GM18520 (cell line): ENCODE data around the gene SRGAP2C.
"Not testable (repeated sequence)": the region's sequence is repeated elsewhere in the genome, so short reads cannot be mapped to it uniquely, and the experiment has no call there.

Source experiments
- ATAC-seq: cut with Tn5 transposase; IDR thresholded peaks from one replicate; pipeline ENCODE4 v1.9.1; 2021; ENCODE audit not compliant: unreplicated experiment

SRGAP2C gene

DNA sequence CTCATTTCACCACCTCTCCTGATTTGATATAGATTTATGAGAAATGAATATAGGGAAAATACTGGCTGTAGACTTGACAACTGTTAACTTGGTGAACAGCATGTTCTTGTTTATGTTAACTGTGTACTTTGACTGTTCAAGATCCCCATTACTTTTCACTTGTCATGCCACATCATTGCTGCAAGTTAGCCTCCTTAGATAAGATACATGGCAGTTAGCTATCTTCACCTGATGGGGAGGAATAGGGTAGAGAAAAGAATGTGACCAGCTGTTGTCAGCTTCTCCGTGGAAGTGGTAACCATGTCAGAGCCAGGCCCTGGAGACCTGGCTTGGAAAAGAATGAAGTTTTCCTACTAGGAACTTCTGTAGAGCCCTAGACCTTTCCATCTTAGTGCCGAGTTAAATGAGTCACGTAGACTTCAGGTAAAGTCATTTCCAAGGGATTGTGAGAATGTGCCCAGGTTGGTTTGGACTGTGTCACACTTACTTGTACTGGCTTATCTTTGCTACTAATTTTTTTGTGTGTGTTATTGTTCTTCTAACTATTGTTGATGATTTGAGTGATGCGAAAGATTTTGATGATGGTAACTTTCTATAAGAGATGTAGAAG is 41.6 kb downstream of the SRGAP2C start:
- ATAC-seq: not testable (repeated sequence)

DNA sequence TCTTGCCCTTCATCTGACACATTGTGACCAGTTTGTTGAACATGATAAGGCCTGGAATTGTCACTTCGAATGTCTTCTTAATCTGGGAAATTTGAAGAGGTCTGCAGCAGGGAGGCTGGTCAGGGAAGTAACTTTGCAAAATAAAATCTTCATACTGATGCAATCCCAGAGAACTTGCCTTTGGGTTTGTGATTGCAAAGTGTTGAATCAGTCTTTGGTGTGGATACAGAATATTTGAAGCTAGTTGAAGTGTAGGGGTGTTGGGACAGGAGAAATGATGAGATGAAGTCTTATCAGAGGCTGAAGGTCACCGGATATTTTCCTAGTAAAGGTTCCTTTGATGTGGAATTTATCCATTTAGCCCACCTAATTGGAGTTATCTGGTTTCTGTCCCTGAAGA is 42.1 kb downstream of the SRGAP2C start:
- not testable (repeated sequence) for ATAC-seq

DNA sequence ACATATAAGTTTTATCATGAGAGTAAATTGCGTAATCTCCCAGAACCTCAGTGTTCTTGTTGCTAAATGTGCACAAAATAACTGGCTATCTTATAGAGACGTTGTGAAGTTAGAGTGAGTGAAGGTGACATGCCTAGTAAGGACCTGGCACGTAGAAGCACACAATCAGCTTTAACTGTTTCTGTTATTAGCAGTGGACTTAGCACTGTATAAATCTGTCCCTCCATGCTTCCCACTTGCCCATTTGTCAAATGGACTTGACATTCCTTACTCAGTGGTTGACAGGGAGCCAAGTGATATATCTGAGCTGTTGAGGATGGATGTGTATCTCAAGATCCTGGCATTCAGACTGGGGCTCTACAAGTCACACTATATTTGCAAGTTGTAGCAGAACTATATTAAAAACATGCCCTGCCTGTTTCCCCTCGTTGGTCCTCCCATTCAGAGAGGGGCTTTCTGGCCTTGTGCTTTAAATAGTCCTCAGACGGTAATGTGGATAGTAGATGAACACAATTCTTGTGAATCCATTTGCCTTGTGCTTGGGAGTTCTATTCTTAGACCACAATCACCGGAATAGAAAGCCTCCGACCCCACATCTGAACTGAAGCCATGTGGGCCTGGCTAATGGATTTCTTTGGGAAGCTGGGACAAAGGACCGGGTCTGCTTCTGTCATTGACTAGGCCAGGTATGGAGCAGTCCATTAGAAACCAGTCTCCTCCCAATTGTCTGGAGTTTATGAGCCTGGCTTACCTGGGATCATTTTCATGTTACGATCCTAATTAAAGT is 43.0 kb downstream of the SRGAP2C start:
- ATAC-seq: not testable (repeated sequence)

DNA sequence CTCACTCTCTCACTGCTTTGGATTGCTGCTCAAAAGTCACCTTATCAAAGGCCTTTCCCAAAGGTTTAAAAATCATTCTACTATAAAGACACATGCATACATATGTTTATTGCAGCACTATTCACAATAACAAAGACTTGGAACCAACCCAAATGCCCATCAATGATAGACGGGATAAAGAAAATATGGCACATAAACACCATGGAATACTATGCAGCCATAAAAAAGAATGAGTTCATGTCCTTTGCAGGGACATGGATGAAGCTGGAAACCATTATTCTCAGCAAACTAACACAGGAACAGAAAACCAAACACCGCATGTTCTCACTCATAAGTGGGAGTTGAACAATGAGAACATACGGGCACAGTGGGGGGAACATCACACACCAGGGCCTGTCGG is 45.9 kb downstream of the SRGAP2C start:
- not testable (repeated sequence) for ATAC-seq

DNA sequence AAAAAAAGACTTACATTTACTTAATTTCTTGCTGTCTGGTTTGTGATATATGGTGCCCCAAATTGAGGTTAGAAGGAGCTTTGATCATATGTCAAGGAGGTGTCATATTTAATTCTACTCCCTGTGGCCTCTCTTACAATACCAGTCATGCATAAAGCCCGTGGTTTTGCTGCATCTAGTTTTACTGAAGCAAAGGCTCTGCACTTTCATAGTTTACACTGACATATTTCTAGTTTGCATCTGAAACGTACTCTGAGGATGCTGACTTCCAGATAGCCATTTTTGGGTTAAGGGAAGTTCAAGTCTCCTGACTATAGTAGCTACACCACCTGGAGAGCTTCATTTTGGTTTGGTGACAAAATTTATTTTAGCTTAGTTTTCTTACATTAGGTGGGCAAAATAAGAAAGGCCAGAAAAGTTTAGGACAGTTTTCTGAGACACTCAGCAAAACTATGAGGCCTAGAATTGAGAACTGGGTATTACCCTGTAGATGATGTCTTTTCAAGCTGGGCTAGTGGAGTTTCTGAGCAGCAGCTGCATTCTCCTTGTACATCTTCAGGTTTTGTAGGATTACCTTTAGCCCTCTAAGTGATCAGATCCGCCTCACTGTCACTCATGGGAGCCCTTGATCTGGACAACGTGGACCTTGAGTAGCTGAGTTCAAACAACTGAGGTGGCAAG is 47.8 kb downstream of the SRGAP2C start:
- ATAC-seq: not testable (repeated sequence)

DNA sequence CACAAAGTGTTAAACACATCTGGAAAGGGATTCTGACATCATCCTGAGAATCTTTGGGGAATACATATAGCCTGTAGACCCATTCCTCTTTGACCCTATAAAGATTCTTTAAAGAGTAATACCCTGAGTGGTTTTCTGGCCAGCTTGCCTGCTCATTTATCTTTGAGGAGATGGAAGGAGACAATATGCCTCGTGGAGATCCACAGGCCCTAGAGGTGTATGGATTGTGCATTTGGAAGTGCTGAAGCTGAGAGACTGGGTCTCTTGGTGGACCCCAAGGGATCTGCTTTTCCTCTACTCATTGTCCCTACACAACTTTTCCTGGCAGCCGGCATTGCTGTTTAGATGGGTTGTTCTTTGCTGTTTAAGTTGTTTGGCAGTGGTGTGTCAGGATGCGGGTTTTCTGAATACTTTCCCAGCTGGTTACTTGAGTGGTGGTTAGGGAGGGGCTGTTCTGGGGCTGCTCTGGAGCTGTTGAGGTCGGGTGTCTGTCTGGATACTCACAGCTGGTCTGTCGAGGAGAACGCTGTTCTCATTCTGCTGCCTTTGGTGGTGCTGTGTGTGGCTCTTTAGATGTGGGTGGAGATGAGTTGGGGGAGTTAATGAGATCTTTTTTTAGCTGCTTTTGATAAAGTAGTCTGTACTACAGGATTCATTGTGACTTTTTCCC is 49.5 kb downstream of the SRGAP2C start:
- ATAC-seq: not testable (repeated sequence)

GRCh38 chr1:121238384-121238783 is 53.6 kb downstream of the SRGAP2C start:
- ATAC-seq: peak; percentile 94

DNA sequence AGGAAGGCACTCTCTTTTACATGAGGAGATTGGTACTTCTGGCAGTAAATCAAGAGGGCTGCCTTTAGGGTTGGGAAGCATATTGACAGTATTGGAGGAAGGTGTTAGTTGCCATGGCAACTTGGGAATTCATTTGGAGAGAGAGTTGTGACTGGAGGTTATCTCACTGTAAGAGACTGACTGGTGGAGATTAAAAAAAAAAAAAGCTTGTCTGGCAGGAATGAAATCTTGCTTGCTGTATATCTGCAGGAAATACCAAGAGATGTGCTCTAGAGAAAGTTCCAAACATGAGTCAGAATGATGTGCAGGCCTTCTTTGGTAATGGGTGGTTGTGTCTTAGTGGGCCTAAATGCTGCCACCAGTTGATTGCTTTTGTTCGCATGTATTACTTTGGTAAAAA is 59.1 kb downstream of the SRGAP2C start:
- ATAC-seq: not testable (repeated sequence)

DNA sequence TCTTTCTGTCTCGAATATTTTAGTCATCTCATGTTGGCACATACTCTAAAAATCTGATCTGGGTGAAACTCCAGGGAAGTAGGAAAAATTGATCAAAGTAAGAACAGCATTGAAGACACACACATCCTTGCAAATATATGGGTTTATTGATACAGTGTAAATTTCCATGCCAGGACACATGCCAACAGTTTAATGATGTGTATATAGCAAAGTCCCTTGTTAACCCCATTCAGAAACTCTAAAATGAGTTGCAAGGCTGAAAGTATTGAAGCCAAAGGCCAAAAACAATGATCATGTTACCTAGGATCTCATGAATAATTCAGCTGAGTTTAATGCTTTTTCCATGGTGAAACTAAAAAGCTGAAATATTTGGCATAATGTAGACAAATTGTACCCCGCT is 61.6 kb downstream of the SRGAP2C start:
- not testable (repeated sequence) for ATAC-seq

DNA sequence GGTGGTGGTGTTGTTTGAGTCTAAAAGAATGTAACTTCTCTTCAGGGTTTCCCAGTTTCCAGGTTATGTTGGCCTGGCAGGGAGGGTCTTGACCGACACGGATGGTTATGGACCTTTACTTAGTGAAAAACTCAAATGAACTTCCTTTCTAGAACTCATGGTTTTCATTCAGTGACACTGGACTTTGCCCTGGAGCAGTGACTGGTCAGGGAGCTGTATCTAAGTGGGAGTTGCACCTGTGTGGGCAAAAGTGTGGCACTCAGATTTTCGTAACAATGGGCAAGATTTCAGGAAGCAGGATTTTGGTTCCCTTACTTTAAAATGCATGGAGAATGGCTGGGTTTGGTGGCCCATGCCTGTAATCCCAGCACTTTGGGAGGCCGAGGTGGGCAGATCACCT is 67.9 kb downstream of the SRGAP2C start:
- ATAC-seq: not testable (repeated sequence)

- ATAC-seq: not testable (repeated sequence)
Measured at GRCh38 chr1:121254618-121255017, 69.8 kb downstream of the SRGAP2C start.

GRCh38 chr1:121257632-121258031 is 72.9 kb downstream of the SRGAP2C start:
- not testable (repeated sequence) for ATAC-seq

- not testable (repeated sequence) for ATAC-seq
Measured at GRCh38 chr1:121258134-121258533, 73.4 kb downstream of the SRGAP2C start.

- ATAC-seq: not testable (repeated sequence)
Measured at GRCh38 chr1:121260205-121260604, 75.4 kb downstream of the SRGAP2C start.

DNA sequence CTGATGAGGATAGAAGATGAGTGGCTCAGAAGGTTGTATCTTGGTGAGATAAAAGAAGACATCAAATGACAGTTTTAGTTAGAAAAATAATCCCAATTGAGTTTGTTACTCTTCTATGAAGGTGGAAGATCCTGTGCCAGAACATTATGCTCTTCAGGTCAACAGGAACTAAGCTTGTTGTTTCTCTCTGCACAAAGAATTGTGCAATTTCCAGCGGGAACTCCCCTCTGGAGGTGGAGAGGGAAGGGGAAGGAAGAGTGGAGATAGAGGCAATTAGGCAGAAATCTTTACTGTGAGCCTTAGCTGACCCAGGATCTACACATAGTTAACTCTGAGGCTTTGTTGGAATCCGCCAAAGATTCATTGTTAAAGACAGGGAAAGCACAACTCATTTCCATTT is 77.4 kb downstream of the SRGAP2C start:
- ATAC-seq: not testable (repeated sequence)

GRCh38 chr1:121263789-121264244 is 79.0 kb downstream of the SRGAP2C start:
- peak; percentile 79 for ATAC-seq

GRCh38 chr1:121267072-121267471 is 82.3 kb downstream of the SRGAP2C start:
- ATAC-seq: not testable (repeated sequence)

- not testable (repeated sequence) for ATAC-seq
Measured at GRCh38 chr1:121269309-121269708, 84.5 kb downstream of the SRGAP2C start.

DNA sequence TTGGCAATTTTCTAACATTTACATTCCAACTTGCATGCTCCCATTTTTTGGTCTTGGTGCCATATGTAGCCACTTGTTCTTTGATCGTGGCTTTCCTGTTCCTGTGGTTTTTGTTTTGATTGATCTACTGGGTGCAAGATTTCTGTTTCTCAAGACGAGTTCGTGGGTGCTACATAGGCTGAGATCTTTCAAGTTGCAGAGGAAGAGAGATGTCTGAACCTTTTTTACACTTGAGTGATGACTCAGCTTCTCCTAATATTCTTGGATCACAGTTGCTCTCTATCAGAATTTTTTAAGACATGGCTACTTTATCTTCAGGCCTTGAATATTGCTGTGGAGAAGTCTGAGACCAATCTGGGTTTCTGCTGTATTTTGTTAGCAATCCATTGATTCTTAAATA is 85.2 kb downstream of the SRGAP2C start:
- peak; percentile 46 for ATAC-seq

DNA sequence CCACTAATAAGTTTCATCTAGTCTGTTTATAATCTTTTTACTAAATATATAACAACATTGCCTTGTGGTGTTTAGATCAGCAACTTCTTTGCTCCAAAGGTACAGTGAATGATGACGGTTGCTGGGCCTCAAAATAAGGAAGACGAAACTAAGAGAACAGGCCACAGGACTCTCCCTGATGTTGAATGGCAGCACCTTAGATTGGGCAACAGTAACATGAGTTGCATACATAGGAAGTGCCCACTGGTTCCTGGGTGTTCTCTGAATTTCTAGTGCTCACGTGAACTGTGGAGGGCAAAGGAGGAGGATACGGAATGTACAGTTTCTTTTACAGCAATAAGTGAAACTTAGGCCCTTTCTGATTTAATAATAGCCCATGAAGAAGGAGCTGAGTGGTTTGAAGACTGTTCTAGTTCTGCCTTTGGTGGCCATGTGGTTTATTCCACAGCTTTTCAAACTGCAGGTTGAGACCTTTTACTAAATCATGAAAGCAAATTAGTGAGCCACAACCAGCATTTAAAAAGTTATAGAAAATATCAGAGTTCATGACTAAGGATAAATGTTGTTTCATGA is 86.5 kb downstream of the SRGAP2C start:
- not testable (repeated sequence) for ATAC-seq

DNA sequence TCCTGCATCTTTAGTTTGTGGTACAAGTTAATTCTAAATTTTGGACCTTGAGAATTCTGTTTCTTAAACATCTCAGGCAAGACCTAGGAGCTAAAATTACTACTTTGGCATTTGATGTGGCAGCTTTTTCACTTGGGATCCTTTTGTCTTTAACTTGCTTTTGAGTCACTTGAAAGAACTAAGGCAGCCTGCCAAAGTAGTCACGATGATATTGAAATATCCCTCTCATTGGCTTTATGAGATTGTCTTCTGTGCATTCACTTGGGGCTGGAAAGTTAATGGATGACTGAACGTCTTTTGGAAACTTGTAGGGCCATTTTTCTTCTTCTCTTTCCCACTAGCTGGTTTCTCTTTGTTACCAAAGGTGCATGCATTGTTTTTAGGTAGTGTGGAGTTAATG is 90.7 kb downstream of the SRGAP2C start:
- ATAC-seq: not testable (repeated sequence)
